Prostate gland (tissue), 2 donors: ENCODE data around the gene UBQLN2. TPM values are rescaled to one million over a fixed set of nuclear protein-coding genes. Genes with fewer than 3 reads are reported as not detected.

ENCODE experiments used
- DNase-seq: peaks from one replicate; pipeline ENCODE4 v3.0.0-alpha.2; 2019; ENCODE audit warnings: low spot score
- H3K27ac ChIP-seq, 2 donors: fragments of 200-600 bp; sonication (generic); 2 replicates each; pipeline ENCODE4 v1.5.1; 2017 to 2019
- H3K27me3 ChIP-seq: fragments of 200-600 bp; sonication (generic); replicated peaks from 2 replicates; pipeline ENCODE4 v1.5.1; 2019; ENCODE audit not compliant: insufficient read depth
- H3K36me3 ChIP-seq, 2 donors: fragments of 200-600 bp; sonication (generic); 1 replicate in 1 of 2; 2 replicates in 1 of 2; pipeline versions ENCODE4 v1.5.1 to v1.8.1; 2017 to 2019
- H3K4me1 ChIP-seq: fragments of 200-600 bp; sonication (generic); replicated peaks from 2 replicates; pipeline ENCODE4 v1.5.1; 2019
- H3K4me3 ChIP-seq, 2 donors: fragments of 200-600 bp; sonication (generic); 2 replicates each; pipeline ENCODE4 v1.5.1; 2017 to 2019
- H3K9me3 ChIP-seq: fragments of 200-600 bp; sonication (generic); 2 replicates; pipeline ENCODE4 v1.5.1; 2017
- CTCF ChIP-seq, 4 experiments: fragments of 200-600 bp in 2 of 4; fragments of 450-650 bp in 2 of 4; sonication (generic) in 2 of 4; IDR thresholded peaks; 1 replicate in 3 of 4; 2 replicates in 1 of 4; pipeline ENCODE4 v1.5.1; 2016 to 2019; ENCODE audit warnings: antibody characterized with exemption in 4 of 4, mild to moderate bottlenecking in 2 of 4, moderate library complexity in 2 of 4
- POLR2A ChIP-seq: fragments of 450-650 bp; IDR thresholded peaks from one replicate; pipeline ENCODE4 v1.6.1; 2016; ENCODE audit warnings: antibody characterized with exemption, mild to moderate bottlenecking
- POLR2AphosphoS5 ChIP-seq: sonication (generic); formaldehyde crosslinking; IDR thresholded peaks from one replicate; pipeline ENCODE4 v1.6.1; 2017; ENCODE audit warnings: antibody characterized with exemption
- WGBS: methylation state at CpG from one replicate; pipeline ENCODE4 v1.1.5; 2018; 5-methylcytosine and 5-hydroxymethylcytosine counted together
- intact Hi-C: fragments of 100-400 bp; cut with DNase I; formaldehyde crosslinking; loops from one replicate; pipeline ENCODE4 v1.14.2; 2022
- total RNA-seq, 2 donors: library from RNA; depleted of rRNA; stranded (reverse); fragments of >200 nt; gene quantifications; one replicate each; pipeline ENCODE4 v1.1.0, GENCODE V29; 2016

UBQLN2 gene
- total RNA-seq, 2 donors from 2014 or later, result 31.3 to 33.3 TPM

GRCh38 chrX:56569378-56570057, 6.1 kb downstream of the UBQLN2 start:
- no peak for DNase-seq
- H3K9me3 ChIP-seq, result no peaks in the 10 kb centered on the region
- H3K27ac ChIP-seq, result no peak overlapping the region
- TF ChIP-seq CTCF (IDR thresholded peaks at IDR 0.05) (no peak), POLR2AphosphoS5 (no peak), POLR2A (no peak)
- 81% methylated on average over 6 of the region's 6 CpGs for WGBS
- intact Hi-C loops, result loop anchor here (10.0 kb wide), 2 partner anchors 335 to 1025 kb away; partner anchors contain the start of genes KLF8 and ZXDB
- H3K27me3 ChIP-seq, result no peaks in the 10 kb centered on the region
- no peak overlapping the region for H3K4me3 ChIP-seq
- no peaks in the 10 kb centered on the region for H3K4me1 ChIP-seq
- H3K36me3 ChIP-seq, result no peaks in the 10 kb centered on the region

- TF ChIP-seq POLR2AphosphoS5 (no peak), POLR2A (no peak), CTCF (IDR thresholded peaks at IDR 0.05) (no peak)
- H3K4me1 ChIP-seq, result no peaks in the 10 kb centered on the region
- intact Hi-C loops, result no loop called here
- H3K27me3 ChIP-seq, result no peaks in the 10 kb centered on the region
- H3K27ac ChIP-seq, result no peak overlapping the region
- DNase-seq, result no peak
- H3K36me3 ChIP-seq, result no peaks in the 10 kb centered on the region
- WGBS, result 71% methylated on average over 4 of the region's 4 CpGs
- no peak overlapping the region for H3K4me3 ChIP-seq
- no peaks in the 10 kb centered on the region for H3K9me3 ChIP-seq
Measured at GRCh38 chrX:56572975-56573374, 9.5 kb downstream of the UBQLN2 start.

DNA sequence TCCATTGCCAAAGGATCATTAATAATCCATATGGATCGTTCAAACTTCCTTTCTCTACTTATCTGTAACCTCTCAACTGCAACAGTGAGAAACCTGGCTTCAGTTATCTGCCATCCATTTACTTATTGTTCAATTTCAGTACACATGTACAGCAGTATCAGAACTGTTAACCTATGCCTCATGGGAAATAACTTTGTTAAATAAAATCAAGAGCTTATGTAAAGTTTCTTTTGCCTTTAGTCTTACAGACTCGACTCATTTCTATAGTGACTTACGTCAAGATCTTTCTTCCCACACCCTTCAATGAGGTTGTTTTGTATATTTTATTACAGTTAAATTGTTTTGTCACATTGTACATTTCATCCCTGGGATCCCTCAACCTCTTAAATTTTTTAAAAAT, 11.4 kb downstream of the UBQLN2 start:
- H3K4me1 ChIP-seq, result no peaks in the 10 kb centered on the region
- H3K36me3 ChIP-seq, result no peaks in the 10 kb centered on the region
- no peaks in the 10 kb centered on the region for H3K27me3 ChIP-seq
- intact Hi-C loops, result no loop called here
- DNase-seq, result no peak
- no peak for TF ChIP-seq CTCF (IDR thresholded peaks at IDR 0.05)
- H3K9me3 ChIP-seq, result no peaks in the 10 kb centered on the region
- WGBS, result 94% methylated on average over 3 of the region's 3 CpGs
- H3K27ac ChIP-seq, result no peak overlapping the region
- H3K4me3 ChIP-seq, result no peak overlapping the region

DNA sequence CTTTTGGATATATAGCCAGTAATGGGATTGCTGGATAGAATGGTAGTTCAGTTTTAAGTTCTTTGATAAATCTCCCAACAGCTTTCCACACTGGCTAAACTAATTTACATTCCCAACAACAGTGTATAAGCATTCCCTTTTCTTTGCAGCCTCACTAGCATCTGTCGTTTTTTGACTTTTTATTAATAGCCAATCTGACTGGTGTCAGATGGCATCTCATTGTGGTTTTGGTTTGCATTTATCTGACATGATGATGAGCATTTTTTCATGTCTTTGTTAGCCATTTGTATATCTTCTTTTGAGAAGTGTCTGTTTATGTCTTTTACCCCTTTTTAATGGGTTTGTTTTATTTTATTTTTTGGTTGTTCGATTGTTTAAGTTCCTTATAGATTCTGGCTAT, 13.3 kb downstream of the UBQLN2 start:
- no peaks in the 10 kb centered on the region for H3K27me3 ChIP-seq
- no peaks in the 10 kb centered on the region for H3K9me3 ChIP-seq
- intact Hi-C loops, result no loop called here
- TF ChIP-seq CTCF (IDR thresholded peaks at IDR 0.05) (no peak), POLR2A (no peak), POLR2AphosphoS5 (no peak)
- H3K4me3 ChIP-seq, result no peak overlapping the region
- H3K36me3 ChIP-seq, result no peaks in the 10 kb centered on the region
- DNase-seq, result no peak
- no peaks in the 10 kb centered on the region for H3K4me1 ChIP-seq
- 83% methylated on average over 2 of the region's 2 CpGs for WGBS
- H3K27ac ChIP-seq, result no peak overlapping the region
